SK-N-SH treated with all-trans-retinoic acid at 6 μM for 48 hours (cell line): ENCODE data around the gene HCN4.

ENCODE experiments used
- ARNTL ChIP-seq: fragments of 450-650 bp; formaldehyde crosslinking; IDR thresholded peaks from 2 replicates; pipeline ENCODE4 v1.5.0; 2020; ENCODE audit warnings: low read depth, mild to moderate bottlenecking, moderate library complexity, borderline replicate concordance
- BACH2 ChIP-seq: fragments of 250-450 bp; sonication (Bioruptor Pico); IDR thresholded peaks from 2 replicates; pipeline ENCODE4 v1.9.0; 2021; ENCODE audit warnings: mild to moderate bottlenecking, borderline replicate concordance
- GLIS3 ChIP-seq: fragments of 250-450 bp; sonication (Bioruptor Pico); IDR thresholded peaks from 2 replicates; pipeline ENCODE4 v1.5.0; 2020; ENCODE audit warnings: mild to moderate bottlenecking, moderate library complexity
- PPARA ChIP-seq: fragments of 250-450 bp; sonication (Bioruptor Pico); IDR thresholded peaks from 2 replicates; pipeline ENCODE4 v1.5.0; 2020; ENCODE audit warnings: mild to moderate bottlenecking, borderline replicate concordance
- RARB ChIP-seq: fragments of 250-450 bp; sonication (Bioruptor Pico); IDR thresholded peaks from 2 replicates; pipeline ENCODE4 v1.8.0; 2021; ENCODE audit warnings: mild to moderate bottlenecking, moderate library complexity
- ZFP3 ChIP-seq: fragments of 250-450 bp; sonication (Bioruptor Pico); IDR thresholded peaks from 2 replicates; pipeline ENCODE4 v1.5.0; 2020; ENCODE audit warnings: mild to moderate bottlenecking, moderate library complexity
- ZFP30 ChIP-seq: fragments of 450-650 bp; formaldehyde crosslinking; IDR thresholded peaks from 2 replicates; pipeline ENCODE4 v1.5.0; 2022; ENCODE audit warnings: mild to moderate bottlenecking, moderate library complexity
- ZNF70 ChIP-seq: fragments of 450-650 bp; formaldehyde crosslinking; IDR thresholded peaks from 2 replicates; pipeline ENCODE4 v1.5.0; 2020; ENCODE audit warnings: mild to moderate bottlenecking, moderate library complexity
- ZNF8 ChIP-seq: fragments of 450-650 bp; formaldehyde crosslinking; IDR thresholded peaks from 2 replicates; pipeline ENCODE4 v1.5.0; 2020; ENCODE audit warnings: mild to moderate bottlenecking, moderate library complexity
- TF ChIP-seq, protein P1 (sequence below): fragments of 250-450 bp; sonication (Bioruptor Pico); IDR thresholded peaks from 2 replicates; pipeline ENCODE4 v1.8.0; 2020; ENCODE audit warnings: mild to moderate bottlenecking, moderate library complexity, borderline replicate concordance
- TF ChIP-seq, protein P2 (sequence below): fragments of 250-450 bp; sonication (Bioruptor Pico); IDR thresholded peaks from 2 replicates; pipeline ENCODE4 v1.5.1; 2021; ENCODE audit warnings: mild to moderate bottlenecking, moderate library complexity
- TF ChIP-seq, protein P3 (sequence below): fragments of 250-450 bp; sonication (Bioruptor Pico); IDR thresholded peaks from 2 replicates; pipeline ENCODE4 v1.8.0; 2021; ENCODE audit warnings: low read depth, mild to moderate bottlenecking, moderate library complexity, borderline replicate concordance

DNA sequence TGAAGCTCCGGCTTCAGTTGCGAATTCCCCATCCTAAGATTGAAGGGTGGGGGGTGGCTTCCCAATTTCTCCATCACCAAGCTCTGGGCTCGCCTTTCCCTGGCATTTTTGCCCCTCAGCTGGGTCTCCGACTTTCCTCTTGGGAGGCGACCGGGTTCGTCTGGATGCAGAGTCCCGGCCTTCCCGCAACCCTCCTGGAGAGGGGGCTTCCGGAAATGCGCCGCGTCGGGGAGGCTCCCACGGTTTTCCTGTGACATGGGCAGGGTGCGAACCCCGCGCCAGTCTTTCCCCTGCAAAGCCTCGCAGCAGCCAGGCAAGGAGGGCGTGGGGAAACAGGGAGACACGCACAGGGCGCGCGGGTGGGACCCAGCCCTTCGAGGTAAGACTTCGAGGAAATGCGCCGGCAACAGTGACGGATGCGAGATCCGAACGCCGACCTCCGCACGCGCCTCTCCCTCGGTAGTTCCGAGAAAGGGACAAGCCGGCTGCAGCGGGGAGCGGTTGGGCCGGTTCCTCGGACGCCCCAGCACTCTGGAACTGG is 466 bp upstream of the HCN4 start:
- TF ChIP-seq ARNTL (CRISPR knock-in tag) = no peak
- TF ChIP-seq BACH2 (CRISPR knock-in tag) = no peak
- TF ChIP-seq, protein P1, sequence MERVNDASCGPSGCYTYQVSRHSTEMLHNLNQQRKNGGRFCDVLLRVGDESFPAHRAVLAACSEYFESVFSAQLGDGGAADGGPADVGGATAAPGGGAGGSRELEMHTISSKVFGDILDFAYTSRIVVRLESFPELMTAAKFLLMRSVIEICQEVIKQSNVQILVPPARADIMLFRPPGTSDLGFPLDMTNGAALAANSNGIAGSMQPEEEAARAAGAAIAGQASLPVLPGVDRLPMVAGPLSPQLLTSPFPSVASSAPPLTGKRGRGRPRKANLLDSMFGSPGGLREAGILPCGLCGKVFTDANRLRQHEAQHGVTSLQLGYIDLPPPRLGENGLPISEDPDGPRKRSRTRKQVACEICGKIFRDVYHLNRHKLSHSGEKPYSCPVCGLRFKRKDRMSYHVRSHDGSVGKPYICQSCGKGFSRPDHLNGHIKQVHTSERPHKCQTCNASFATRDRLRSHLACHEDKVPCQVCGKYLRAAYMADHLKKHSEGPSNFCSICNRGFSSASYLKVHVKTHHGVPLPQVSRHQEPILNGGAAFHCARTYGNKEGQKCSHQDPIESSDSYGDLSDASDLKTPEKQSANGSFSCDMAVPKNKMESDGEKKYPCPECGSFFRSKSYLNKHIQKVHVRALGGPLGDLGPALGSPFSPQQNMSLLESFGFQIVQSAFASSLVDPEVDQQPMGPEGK = no peak
- no peak for TF ChIP-seq ZNF8 (CRISPR knock-in tag)
- TF ChIP-seq ZNF70 (CRISPR knock-in tag) = no peak
- TF ChIP-seq ZFP3 = no peak
- TF ChIP-seq GLIS3 (CRISPR knock-in tag) = no peak
- TF ChIP-seq, protein P2, sequence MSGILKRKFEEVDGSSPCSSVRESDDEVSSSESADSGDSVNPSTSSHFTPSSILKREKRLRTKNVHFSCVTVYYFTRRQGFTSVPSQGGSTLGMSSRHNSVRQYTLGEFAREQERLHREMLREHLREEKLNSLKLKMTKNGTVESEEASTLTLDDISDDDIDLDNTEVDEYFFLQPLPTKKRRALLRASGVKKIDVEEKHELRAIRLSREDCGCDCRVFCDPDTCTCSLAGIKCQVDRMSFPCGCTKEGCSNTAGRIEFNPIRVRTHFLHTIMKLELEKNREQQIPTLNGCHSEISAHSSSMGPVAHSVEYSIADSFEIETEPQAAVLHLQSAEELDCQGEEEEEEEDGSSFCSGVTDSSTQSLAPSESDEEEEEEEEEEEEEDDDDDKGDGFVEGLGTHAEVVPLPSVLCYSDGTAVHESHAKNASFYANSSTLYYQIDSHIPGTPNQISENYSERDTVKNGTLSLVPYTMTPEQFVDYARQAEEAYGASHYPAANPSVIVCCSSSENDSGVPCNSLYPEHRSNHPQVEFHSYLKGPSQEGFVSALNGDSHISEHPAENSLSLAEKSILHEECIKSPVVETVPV = no peak
- no peak for TF ChIP-seq RARB
- TF ChIP-seq PPARA (CRISPR knock-in tag) = no peak
- TF ChIP-seq, protein P3, sequence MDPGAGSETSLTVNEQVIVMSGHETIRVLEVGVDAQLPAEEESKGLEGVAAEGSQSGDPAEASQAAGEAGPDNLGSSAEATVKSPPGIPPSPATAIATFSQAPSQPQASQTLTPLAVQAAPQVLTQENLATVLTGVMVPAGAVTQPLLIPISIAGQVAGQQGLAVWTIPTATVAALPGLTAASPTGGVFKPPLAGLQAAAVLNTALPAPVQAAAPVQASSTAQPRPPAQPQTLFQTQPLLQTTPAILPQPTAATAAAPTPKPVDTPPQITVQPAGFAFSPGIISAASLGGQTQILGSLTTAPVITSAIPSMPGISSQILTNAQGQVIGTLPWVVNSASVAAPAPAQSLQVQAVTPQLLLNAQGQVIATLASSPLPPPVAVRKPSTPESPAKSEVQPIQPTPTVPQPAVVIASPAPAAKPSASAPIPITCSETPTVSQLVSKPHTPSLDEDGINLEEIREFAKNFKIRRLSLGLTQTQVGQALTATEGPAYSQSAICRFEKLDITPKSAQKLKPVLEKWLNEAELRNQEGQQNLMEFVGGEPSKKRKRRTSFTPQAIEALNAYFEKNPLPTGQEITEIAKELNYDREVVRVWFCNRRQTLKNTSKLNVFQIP = no peak
- no peak for TF ChIP-seq ZFP30
